ENCODE data around the gene ARHGAP45. TPM values are rescaled to one million over a fixed set of nuclear protein-coding genes. Genes with fewer than 3 reads are reported as not detected.
A peak's percentile ranks its signal among the peaks of the same experiment; 100 is the strongest.

The ARHGAP45 gene
- total and polyA plus RNA-seq, 3 donors from 2014 or later, result 14.1 to 31.7 (median 20.7) TPM

- Histone ChIP-seq H3K36me3 (ENCODE audit: low read depth, missing control alignments) (no peaks in the 10 kb centered on the region), H3K4me1 (peaks cover 21% of the 10 kb centered on the region), H3K9me3 (no peaks in the 10 kb centered on the region), H3K27ac (no peak within 1 kb of the TSS), H3K27me3 (no peaks in the 10 kb centered on the region), H3K4me3 (peak within 1 kb of the TSS; percentile 37 to 42)
- TF ChIP-seq POLR2A (IDR thresholded peaks at IDR 0.05) (no peak), CTCF (IDR thresholded peaks at IDR 0.05) (peak in 1 of 3 experiments; percentile 22)
- DNase-seq, result peak; percentile 98
- WGBS, 2 donors, result 0 to 1% methylated on average over 37 to 56 of the region's 56 CpGs
- intact Hi-C loops (cut with DNase I; ENCODE audit: low total_unique reads), result no loop called here
Observed at GRCh38 chr19:1039646-1040475, 27.1 kb upstream of the ARHGAP45 start, which contains the start of gene ABCA7. ABCA7 (plus strand) TSS chr19:1040107; CDS start chr19:1041362, 1,255 bp downstream.

- DNase-seq, result peak; percentile 89
- Histone ChIP-seq H3K27me3 (no peaks in the 10 kb centered on the region), H3K4me3 (peak overlapping the region; percentile 37 to 42), H3K27ac (no peak overlapping the region), H3K4me1 (peaks cover 21% of the 10 kb centered on the region), H3K9me3 (no peaks in the 10 kb centered on the region), H3K36me3 (ENCODE audit: low read depth, missing control alignments) (no peaks in the 10 kb centered on the region)
- intact Hi-C loops (cut with DNase I; ENCODE audit: low total_unique reads), result no loop called here
- WGBS, 2 donors, result 1 to 4% methylated on average over 27 of the region's 27 CpGs
- no peak for TF ChIP-seq POLR2A (IDR thresholded peaks at IDR 0.05)
- TF ChIP-seq CTCF (IDR thresholded peaks at IDR 0.05), result no peak
Observed at GRCh38 chr19:1040476-1041271, 26.3 kb upstream of the ARHGAP45 start.

- H3K4me3 ChIP-seq, result peak overlapping the region in 1 of 2 donors; percentile 42
- H3K27me3 ChIP-seq, result no peaks in the 10 kb centered on the region
Observed at GRCh38 chr19:1041272-1041834, 25.6 kb upstream of the ARHGAP45 start.

More at GRCh38 chr19:1041272-1041834, 25.6 kb upstream of the ARHGAP45 start:
- Histone ChIP-seq H3K9me3 (no peaks in the 10 kb centered on the region), H3K36me3 (ENCODE audit: low read depth, missing control alignments) (no peaks in the 10 kb centered on the region), H3K27ac (no peak overlapping the region), H3K4me1 (peaks cover 21% of the 10 kb centered on the region)
- TF ChIP-seq POLR2A (IDR thresholded peaks at IDR 0.05) (no peak), CTCF (IDR thresholded peaks at IDR 0.05) (no peak)
- DNase-seq, result no peak
- intact Hi-C loops (cut with DNase I; ENCODE audit: low total_unique reads), result no loop called here
- 3 to 40% methylated on average over 10 to 26 of the region's 26 CpGs for WGBS, 2 donors

Measured in testis (tissue), 3 donors.